Pancreas (tissue), 10 donors: ENCODE data around the gene FAXDC2. TPM values are rescaled to one million over a fixed set of nuclear protein-coding genes. Genes with fewer than 3 reads are reported as not detected.

Experiments
- ATAC-seq, 4 donors: fragments of 200-7000 bp; cut with Tn5 transposase; one replicate each; pipeline versions ENCODE4 v1.8.0 to v1.9.1; 2020; ENCODE audit warnings: mild to moderate bottlenecking in 4 of 4, moderate library complexity in 4 of 4
- DNase-seq, 6 donors: peaks; one replicate each; pipeline ENCODE4 v3.0.0-alpha.2; 2020
- FAIRE-seq: peaks from 2 replicates; lab custom pipeline; 2012; peaks lifted over from hg19 to GRCh38; lab: Jason Lieb, UNC
- H3K27ac ChIP-seq, 4 donors: fragments of 200-600 bp; sonication (generic); 1 replicate in 3 of 4; 2 replicates in 1 of 4; pipeline versions ENCODE4 v1.5.0 to v1.8.0; 2020
- H3K27me3 ChIP-seq, 4 donors: fragments of 200-600 bp; one replicate each; pipeline ENCODE4 v1.8.0; 2021
- H3K36me3 ChIP-seq, 3 donors: fragments of 200-600 bp; sonication (generic) in 1 of 3; one replicate each; pipeline versions ENCODE4 v1.5.0 to v1.8.0; 2020 to 2021
- H3K4me1 ChIP-seq, 3 donors: fragments of 200-600 bp; one replicate each; pipeline ENCODE4 v1.8.0; 2021
- H3K4me3 ChIP-seq, 4 donors: fragments of 200-600 bp; sonication (generic) in 2 of 4; one replicate each; pipeline versions ENCODE4 v1.5.0 to v1.8.0; 2020 to 2021
- H3K9me3 ChIP-seq, 4 donors: fragments of 200-600 bp; one replicate each; pipeline ENCODE4 v1.8.0; 2021
- CTCF ChIP-seq, 4 donors: fragments of 200-600 bp; sonication (generic) in 3 of 4; IDR thresholded peaks; one replicate each; pipeline versions ENCODE4 v1.5.0 to v1.8.0; 2021; ENCODE audit warnings: antibody characterized with exemption in 4 of 4
- WGBS, 2 donors: extraction: QIAGEN DNeasy Blood & Tissue Kit; methylation state at CpG; one replicate each; pipeline ENCODE4 v1.1.7; 2013; 5-methylcytosine and 5-hydroxymethylcytosine counted together
- intact Hi-C, 3 donors: fragments of 100-400 bp; cut with DNase I; formaldehyde crosslinking; loops; one replicate each; pipeline versions ENCODE4 v1.11.1 to v1.14.2; 2022
- polyA plus RNA-seq, 2 donors: library from polyadenylated mRNA; stranded (reverse); fragments of 200-250 nt; gene quantifications; one replicate each; pipeline ENCODE4 v1.2.3, GENCODE V29; 2013
- total RNA-seq, 6 donors: library from RNA; stranded (reverse); fragmentation: NEBNext Ultra II Directional in 4 of 6; extraction: Animal tissue kit (Norgen Biotek cat#: 25700) in 4 of 6; gene quantifications; one replicate each; pipeline versions ENCODE4 v1.2.1 to v1.2.4, GENCODE V29; 2021 to 2023
- donor health status: healthy with polysubstance abuse.
- donor health status: DM: no; HTN: no; CAD: no; lungs with moderate emphysema.
- donor health status: DM: no; HTN: no; CAD: no.
- donor health status: control.
- donor health status: control.
- donor health status: Bipolar disorder and iron deficiency.
- donor health status: DM: yes; HTN: yes; CAD: no.
- donor health status: DM: no; HTN: no; CAD: no.
- donor health status: DM: no; HTN: no; CAD: no.
- donor health status: DM: yes; HTN: yes; CAD: no.

Gene FAXDC2
- total and polyA plus RNA-seq, 8 donors = 2.0 to 11.8 (median 4.7) TPM

GRCh38 chr5:154863291-154864080, 13.1 kb upstream of the FAXDC2 start:
- Histone ChIP-seq H3K27me3 (no peaks in the 10 kb centered on the region), H3K9me3 (no peaks in the 10 kb centered on the region), H3K4me3 (no peak overlapping the region), H3K36me3 (peaks cover 0 to 7% (median 0%) of the 10 kb centered on the region in 3 donors), H3K27ac (no peak overlapping the region), H3K4me1 (peaks cover 0 to 24% (median 11%) of the 10 kb centered on the region in 3 donors)
- no peak for FAIRE-seq
- ATAC-seq = no peak
- no peak for TF ChIP-seq CTCF (IDR thresholded peaks at IDR 0.05)
- no peak for DNase-seq
- WGBS, 2 donors = 92% methylated on average over 7 of the region's 7 CpGs
- intact Hi-C loops = no loop called here

GRCh38 chr5:154862766-154863165, 12.4 kb upstream of the FAXDC2 start:
- Histone ChIP-seq H3K4me3 (no peak overlapping the region), H3K36me3 (peaks cover 0 to 7% (median 0%) of the 10 kb centered on the region in 3 donors), H3K9me3 (no peaks in the 10 kb centered on the region), H3K4me1 (peaks cover 0 to 24% (median 11%) of the 10 kb centered on the region in 3 donors), H3K27me3 (no peaks in the 10 kb centered on the region), H3K27ac (no peak overlapping the region)
- no peak for ATAC-seq
- intact Hi-C loops = no loop called here
- no peak for FAIRE-seq
- DNase-seq = no peak
- WGBS, 2 donors = 83 to 92% methylated on average over 2 of the region's 2 CpGs
- no peak for TF ChIP-seq CTCF (IDR thresholded peaks at IDR 0.05)

- Histone ChIP-seq H3K9me3 (no peaks in the 10 kb centered on the region), H3K4me1 (peaks cover 2 to 24% (median 12%) of the 10 kb centered on the region in 3 donors), H3K4me3 (no peak overlapping the region), H3K27me3 (no peaks in the 10 kb centered on the region), H3K36me3 (peaks cover 0 to 7% (median 0%) of the 10 kb centered on the region in 3 donors), H3K27ac (no peak overlapping the region)
- no peak for TF ChIP-seq CTCF (IDR thresholded peaks at IDR 0.05)
- DNase-seq (no peak), ATAC-seq (no peak), FAIRE-seq (no peak)
- intact Hi-C loops = no loop called here
- 72 to 73% methylated on average over 8 of the region's 8 CpGs for WGBS, 2 donors
Measured at GRCh38 chr5:154861946-154862345, 11.5 kb upstream of the FAXDC2 start.

GRCh38 chr5:154860765-154861164, 10.4 kb upstream of the FAXDC2 start:
- H3K4me3 ChIP-seq = peak overlapping the region in 1 of 4 donors; percentile 73
- DNase-seq (no peak), ATAC-seq (no peak), FAIRE-seq (no peak)
- H3K9me3 ChIP-seq = no peaks in the 10 kb centered on the region
- WGBS, 2 donors = 59 to 63% methylated on average over 4 of the region's 4 CpGs
- H3K27ac ChIP-seq = no peak overlapping the region
- TF ChIP-seq CTCF (IDR thresholded peaks at IDR 0.05) = no peak
- peaks cover 0 to 7% (median 0%) of the 10 kb centered on the region in 3 donors for H3K36me3 ChIP-seq
- intact Hi-C loops = no loop called here
- no peaks in the 10 kb centered on the region for H3K27me3 ChIP-seq
- peaks cover 6 to 27% (median 15%) of the 10 kb centered on the region in 3 donors for H3K4me1 ChIP-seq

GRCh38 chr5:154860123-154860522, 9.7 kb upstream of the FAXDC2 start:
- ATAC-seq (no peak), DNase-seq (no peak), FAIRE-seq (no peak)
- Histone ChIP-seq H3K4me1 (peaks cover 6 to 23% (median 15%) of the 10 kb centered on the region in 3 donors), H3K27me3 (no peaks in the 10 kb centered on the region), H3K36me3 (peaks cover 0 to under 1% (median 0%) of the 10 kb centered on the region in 3 donors), H3K27ac (peak overlapping the region in 2 of 4 donors; percentile 96 to 98), H3K9me3 (no peaks in the 10 kb centered on the region), H3K4me3 (peak overlapping the region in 3 of 4 donors; percentile 41 to 73 (median 64))
- WGBS, 2 donors = 49 to 51% methylated on average over 5 of the region's 5 CpGs
- intact Hi-C loops = no loop called here
- no peak for TF ChIP-seq CTCF (IDR thresholded peaks at IDR 0.05)
